MV-4-11 (cell line): ENCODE measurements around the gene SPATA31E1.
"Not testable (repeated sequence)": the region's sequence is repeated elsewhere in the genome, so short reads cannot be mapped to it uniquely, and the experiment has no call there.

Source experiments
- DNase-seq: peaks from one replicate; lab custom pipeline; 2025; lab: John Stamatoyannopoulos, UW

SPATA31E1 gene

DNA sequence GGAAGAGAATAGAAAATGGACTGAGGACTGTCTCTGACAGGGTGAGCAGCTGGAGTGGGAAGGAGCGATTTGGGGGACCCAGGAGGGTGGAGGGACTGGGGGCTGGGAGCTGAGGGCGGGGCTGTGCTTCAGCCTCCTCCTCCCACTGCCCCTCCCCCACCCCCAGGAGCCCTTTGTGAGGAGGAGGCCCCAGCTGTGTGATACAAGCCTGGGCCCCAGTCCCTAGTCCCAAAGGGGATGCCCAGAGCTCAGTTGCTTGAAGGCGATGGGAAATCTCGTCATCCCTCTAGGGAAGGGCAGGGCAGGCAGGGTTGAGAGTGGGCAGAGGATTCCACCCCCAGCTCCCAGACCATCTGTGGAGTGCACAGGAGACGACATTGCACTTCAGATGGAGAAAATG lies at the start of gene SPATA31E1:
Gene SPATA31E1, plus strand, starts transcription at position 251 of the 400 bp plus-strand sequence. Its CDS starts 15 bp downstream, at position 266.
- no peak for DNase-seq

DNA sequence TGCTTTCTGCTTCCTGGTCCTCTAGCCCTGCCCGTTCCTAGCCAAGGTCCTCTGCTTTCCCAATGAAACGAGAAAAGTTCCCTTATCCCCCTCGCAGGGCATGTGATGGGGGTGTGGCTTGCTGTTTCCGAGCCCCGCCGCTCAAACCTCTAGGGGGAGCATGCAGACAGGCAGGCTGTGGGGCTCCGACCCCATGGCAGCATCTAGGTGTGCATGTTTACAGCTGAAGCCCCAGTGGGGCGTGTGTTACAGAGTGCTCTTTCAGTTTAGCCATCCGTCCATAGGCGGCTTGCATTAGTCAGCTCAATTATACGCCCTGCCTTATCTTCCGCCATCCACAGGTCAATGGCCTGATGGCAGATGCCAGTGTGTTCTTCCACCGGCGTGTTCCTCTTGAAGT lies 48.3 kb upstream of the SPATA31E1 start:
- no peak for DNase-seq

DNA sequence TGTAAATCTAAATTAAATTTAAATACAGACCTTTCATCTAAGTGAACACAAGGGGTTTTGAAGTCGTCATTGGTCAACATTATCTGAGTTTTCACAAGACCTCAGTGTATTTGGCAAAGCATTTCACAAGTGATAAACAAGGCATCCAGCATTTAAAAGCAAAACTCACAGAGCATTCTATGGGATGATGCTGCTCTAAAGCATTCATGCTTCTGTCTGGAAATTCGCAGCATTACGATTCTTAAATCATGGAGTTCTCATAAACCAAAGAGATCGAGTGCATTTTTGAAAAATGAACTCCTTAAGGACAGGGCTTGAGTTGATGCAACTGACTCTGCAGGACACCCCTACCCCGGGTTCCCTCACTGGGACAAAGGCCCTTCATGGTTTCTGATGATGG lies 46.1 kb upstream of the SPATA31E1 start:
- no peak for DNase-seq

DNA sequence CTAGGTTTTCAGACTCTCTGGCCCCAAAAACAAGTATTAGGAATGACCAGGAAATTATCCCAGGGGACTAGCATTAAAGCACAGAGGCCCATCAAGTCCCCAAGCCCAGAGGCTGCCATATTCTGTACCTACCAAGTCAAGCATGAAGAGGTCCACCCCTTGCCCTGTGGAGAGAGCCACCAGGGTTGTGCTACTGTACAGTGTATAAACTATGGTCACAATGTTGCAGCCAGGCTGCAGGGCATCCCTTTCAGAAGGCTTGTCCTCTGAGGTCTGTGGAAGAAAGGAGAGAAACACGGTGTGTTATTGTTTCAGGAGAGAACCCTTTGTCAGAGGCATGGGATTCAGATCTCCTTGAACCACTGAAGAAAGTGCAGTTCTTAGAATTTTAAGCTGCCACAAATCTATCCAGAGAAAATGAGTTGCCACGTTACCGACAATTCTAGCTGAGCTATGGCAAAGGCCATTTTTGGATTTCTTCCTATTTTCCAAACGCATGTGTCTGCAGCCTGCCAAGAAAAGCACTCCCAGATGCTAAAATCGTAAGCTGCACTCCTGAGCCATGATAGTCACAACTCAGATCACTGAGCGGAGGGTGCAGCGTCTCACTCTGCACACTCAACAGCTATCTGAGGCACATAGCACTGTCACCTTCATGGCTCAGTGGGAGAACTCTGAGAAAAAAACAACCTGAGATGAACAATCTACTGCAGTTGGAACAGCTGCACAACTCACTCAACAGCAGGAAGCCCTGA lies 45.5 kb upstream of the SPATA31E1 start:
- no peak for DNase-seq

DNA sequence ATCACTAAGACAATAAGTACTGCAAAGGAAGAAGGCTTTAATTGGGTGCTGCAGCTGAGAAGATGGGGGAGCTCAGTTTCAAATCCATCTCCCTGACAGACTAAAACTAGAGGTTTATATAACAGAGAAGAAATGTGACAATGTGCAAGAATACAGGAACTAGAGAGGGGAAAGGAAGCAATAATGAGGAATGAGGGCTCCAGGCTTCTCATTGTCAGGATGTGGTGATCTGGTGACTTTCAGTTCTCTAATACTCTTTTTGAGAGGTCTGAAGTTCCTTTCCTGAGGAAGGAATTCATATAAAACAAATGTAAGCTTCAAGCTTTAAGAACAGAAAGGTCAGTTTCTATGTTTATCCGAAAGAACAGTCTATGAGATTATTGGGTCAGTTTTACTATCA lies 42.5 kb upstream of the SPATA31E1 start:
- peak; percentile 98 for DNase-seq

DNA sequence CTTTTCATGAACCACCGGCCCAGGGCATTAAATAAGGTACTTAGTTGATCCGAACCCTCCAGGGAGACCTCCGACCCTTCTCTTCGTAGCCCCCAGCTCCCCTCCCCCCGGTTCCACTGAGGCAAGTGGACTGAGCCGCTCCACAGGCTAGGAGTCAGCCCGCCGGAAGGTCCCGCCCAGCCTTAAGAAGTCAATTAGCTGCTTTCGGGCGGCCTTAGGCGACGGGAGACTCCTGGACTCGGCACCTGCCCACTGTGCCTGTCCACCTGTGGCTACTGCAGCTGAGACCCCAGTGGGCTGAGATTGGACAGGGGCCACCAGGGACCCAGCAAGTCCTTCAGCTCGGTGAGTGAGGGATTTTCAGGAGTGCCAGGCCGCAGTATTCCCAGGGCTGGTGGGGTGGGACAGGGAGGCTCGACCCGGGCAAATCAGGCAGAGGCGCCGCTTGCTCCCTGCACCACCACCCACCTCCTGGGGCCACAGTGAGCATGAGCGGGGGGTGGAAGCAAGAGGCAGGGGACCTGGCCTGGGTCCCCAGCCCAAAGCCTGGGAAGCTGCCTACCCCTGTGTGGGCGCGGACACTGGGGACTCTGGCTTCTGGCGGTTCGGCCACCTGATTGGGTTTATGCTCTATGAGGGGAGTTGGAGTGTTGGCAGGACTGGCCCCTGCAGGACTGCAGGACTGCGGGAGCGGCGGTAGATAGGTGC lies 39.6 kb upstream of the SPATA31E1 start:
- no peak for DNase-seq

DNA sequence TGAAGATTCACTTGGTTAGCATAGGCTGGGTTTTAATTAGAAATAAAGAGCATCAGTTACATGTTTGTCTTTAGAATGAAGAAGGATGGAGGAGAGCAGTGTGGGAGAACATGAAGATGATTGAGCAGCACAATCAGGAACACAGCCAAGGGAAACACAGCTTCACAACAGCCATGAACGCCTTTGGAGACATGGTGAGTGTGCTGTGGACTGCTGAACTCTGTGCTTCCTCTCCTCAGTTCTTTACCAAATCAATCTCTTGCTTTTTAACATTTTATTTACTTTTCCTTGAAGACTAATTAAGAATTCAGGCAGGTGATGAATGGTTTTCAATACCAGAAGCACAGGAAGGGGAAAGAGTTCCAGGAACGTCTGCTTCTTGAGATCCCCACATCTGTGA lies 38.2 kb upstream of the SPATA31E1 start:
- no peak for DNase-seq

DNA sequence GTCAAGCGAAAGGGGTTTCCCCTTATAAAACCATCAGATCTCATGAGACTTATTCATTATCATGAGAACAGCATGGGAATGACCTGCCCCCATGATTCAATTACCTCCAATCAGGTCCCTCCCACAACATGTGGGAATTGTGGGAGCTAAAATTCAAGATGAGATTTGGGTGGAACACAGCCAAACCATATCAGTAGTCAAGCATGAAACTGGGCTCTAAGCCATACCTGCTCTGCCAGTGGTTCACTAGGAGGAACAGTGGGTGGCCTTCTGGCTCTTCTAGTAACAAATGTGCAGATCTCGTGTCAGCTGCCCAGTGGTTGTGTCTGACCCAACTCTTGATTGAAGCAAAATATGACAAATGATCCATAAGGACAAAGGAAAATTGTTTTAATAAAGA lies 34.9 kb upstream of the SPATA31E1 start:
- DNase-seq: not testable (repeated sequence)

DNA sequence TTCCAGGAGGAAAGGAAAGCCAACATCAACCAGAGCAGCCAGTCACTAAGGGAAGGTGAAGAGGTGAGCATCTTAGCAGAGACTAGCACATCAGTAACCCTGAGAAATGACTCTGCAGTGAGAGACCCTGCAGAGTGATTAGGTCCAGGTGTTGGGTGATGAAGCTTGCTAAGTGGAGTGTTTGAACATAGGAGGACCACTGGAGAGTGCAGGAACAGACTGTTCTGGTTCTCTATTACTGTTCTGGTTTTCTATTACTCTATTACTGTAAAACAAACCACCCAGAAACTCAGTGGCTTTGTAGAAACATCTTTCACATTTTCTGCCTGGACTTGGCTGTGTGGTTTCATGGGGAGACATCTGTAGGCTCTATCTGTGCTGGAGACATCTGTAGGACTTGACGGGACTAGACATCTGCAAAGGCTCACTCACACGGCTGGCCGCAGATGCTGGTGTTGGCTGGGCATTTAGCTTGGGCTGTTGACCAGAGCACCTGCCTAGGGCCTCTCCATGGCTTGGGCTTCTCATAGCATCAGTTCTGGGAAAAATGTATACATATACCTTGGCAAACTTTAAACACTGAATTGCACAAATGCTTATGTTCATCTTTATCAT lies 33.4 kb upstream of the SPATA31E1 start:
- no peak for DNase-seq

DNA sequence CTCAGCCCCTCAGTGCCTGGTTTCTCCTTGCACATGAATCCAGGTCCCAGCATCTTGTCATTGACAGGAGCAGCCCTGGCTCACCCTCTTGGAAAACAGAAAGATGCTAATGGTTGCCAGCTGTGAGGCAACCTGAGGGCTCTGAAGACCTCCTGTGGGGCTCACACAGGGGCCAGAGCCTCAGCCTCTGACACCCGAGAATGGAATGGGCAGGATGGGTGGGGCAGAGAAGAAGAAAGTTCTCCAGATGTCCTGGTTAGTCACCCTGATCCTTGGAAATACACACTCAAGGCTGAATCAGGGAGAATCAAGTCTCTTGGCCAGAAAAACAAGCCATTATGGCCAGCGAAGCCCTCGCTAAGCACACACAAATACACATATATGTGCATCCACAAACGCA lies 32.3 kb upstream of the SPATA31E1 start:
- DNase-seq: no peak

DNA sequence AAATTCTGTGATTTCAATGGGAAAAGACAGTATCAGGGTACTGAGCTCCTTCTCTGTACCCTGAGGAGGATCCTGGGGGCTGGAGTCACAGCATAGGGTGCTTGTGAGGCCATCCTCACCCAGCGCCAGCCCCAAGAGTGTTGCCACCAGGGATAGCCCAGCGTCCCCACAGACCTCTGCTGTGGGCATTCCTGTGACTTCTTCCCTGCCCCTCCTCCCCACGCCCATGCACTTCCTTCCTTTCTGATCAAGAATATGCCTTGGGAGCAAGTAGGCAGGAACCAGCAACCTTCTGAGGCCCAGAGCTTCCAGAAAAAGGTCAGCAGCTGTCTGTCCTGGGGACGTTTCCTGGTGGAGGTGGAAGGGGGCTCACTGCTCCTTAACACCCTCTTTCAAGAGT lies 31.5 kb upstream of the SPATA31E1 start:
- DNase-seq: not testable (repeated sequence)

DNA sequence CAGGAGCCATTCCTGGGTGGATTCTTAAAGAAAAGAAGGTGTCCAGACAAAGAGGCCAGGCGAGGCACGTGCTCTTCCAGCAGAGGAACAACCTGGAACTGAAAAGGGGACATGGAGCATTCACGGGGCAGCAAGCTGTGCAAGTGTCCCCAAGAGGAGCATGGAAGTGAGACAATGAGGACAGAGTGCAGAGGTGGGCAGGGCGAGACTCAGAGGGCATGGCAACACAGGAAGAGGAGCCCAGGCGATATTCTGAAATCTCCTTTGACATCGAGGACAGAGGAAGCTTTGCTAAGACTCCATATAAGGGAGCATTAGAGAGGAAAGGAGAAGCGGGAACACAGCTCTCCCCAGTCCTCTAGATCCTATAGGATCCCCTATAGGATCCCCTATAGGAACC lies 29.4 kb upstream of the SPATA31E1 start:
- DNase-seq: no peak

DNA sequence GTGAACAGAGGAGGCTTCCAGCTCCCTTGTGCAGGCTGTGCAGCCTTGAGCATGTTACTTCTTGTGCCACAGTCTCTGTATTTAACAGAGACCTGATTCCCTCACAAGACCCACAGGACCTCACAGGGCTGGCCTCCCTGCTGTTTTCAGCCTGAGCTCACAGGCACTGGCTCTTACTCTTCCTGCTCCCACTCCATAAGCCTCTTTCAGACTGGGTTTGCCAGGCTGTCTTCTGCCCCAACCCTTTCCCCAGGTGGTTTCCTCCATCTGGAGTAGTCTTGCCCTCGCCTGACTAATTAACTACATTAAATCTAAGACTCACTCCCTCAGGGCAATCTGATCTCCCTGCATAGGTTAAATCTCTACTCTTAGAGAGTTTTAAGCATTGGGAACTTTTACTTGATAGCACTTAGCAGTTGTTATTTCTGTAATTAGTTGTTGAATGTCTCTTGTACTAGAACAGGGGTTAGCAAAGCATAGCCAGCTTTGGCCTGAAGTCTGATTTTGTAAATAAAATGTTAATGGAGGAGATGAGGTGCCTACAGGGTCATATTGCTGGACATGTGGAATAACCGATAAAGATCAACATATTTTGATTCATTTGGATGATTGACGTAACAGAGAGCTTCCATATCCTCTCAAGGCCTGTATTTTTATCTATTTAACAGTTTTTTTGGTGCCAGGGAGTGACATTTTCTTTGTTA lies 28.6 kb upstream of the SPATA31E1 start:
- DNase-seq: no peak

DNA sequence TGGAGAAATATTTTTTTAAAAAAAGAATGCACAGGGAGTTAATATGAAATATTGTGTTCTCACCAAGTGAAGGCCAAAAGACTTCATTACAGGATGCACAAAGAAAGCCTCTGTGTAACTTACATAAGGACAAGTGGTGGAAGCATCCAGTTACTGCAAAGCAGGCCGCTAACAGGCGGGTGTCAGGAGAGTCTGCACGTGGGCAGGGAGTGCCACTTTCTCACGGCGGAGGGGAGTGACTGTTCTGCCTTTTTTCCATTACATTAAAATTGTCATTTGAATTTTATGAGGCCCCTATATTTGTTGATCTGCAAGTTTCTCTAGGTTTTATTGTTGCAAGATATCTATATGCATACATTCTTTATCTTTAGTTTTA lies 28.1 kb upstream of the SPATA31E1 start:
- DNase-seq: no peak

DNA sequence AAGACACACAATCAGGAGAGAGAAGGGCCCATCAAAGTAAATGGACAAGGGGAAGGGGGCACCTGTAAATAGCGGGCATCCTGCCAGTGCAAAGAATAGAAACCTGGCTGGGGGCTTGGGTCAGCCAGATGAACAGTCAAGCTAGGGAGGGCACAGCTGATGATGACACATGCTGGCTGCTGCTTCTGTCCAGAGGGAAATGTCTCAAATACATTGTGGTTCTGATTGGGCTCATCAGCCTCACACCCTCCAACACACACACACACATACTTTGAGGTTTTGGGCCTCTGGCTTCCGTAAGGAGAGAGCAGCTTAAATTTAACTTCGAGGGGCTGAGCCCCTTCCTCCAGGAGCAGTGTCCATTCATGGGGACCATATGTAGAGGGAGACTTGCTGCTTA lies 27.6 kb upstream of the SPATA31E1 start:
- no peak for DNase-seq

DNA sequence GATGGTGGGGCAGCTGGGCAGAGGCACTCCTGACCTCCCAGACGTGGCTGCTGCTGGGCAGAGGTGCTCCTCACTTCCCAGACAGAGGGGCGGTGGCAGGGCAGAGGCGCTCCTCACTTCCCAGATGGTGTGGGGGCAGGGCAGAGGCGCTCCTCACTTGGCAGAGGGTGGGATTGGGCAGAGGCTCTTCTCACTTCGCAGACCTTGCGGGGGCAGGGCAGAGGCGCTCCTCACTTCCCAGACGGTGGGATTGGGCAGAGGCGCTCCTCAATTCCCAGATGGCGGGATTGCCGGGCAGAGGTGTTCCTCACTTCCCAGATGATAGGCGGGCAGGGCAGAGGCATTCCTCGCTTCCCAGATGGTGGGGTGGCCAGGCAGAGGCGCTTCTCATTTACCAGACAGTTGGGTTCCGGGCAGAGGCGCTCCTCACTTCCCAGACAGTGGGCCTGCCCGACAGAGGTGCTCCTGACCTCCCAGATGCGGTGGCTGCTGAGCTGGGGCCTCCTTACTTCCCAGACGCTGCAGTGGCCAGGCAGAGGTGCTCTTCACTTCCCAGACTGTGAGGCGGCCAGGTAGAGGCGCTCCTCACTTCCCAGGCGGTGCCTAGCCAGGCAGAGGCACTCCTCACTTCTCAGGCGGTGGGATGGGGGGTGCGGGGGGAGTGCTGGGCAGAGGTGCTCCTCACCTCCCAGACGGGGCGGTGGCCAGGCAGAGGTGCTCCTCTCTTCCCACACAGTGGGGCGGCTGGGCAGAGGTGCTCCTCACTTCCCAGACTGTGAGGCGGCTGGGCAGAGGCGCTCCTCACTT lies 25.3 kb upstream of the SPATA31E1 start:
- DNase-seq: no peak

DNA sequence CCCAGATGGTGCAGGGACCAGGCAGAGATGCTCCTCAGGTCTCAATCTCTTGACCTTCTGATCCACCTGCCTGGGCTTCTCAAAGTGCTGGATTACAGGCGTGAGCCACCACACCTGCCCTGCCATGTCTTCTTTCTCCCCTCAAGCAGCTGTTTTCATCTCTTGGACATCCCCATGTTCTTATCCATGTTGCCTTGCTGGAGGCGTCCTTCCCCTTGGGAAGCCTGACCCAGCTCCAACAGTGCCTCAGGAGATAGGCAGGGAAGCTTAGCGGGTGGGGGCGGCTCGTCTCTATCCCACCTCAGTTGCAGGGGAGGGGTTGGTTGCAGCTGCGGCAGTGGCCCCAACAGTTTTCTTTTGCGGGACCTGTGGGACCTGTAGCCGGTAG lies 24.7 kb upstream of the SPATA31E1 start:
- DNase-seq: no peak

DNA sequence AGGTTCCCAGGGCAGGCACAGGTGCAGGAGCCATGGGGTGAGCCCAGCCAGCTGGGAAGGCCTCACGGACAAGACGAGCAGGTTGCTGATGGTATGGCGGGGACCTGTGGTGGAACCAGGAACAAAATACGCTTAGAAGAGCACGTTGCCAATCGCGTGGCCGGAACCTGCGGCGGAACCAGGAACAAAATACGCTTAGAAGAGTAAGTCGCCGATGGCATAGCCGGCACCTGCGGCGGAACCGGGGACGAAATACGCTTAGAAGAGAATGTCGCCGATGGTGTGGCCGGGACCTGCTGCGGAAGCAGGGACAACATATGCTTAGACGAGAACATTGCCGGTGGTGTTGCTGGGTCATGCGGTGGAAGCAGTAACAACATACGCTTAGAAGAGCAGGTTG lies 23.5 kb upstream of the SPATA31E1 start:
- no peak for DNase-seq

DNA sequence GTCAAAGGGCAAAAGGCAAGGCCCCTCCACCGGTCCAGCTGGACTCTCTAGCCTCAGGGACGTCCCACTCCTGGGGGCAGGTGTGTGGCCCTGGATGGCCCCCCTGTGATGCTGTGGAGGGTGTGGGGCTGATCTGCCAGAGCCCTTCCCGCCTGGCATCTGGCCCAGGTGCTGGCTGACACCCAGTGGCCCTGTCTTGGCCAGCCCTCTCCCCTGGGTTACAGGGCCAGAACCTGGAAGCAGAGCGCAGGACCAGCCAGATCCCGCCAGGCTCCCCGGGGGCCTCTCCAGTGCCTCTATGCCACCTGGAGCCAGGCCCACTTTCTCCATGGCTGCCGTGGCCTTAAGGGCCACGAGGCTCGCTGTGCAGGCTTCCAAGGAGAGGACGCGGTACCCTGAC lies 22.9 kb upstream of the SPATA31E1 start:
- no peak for DNase-seq

DNA sequence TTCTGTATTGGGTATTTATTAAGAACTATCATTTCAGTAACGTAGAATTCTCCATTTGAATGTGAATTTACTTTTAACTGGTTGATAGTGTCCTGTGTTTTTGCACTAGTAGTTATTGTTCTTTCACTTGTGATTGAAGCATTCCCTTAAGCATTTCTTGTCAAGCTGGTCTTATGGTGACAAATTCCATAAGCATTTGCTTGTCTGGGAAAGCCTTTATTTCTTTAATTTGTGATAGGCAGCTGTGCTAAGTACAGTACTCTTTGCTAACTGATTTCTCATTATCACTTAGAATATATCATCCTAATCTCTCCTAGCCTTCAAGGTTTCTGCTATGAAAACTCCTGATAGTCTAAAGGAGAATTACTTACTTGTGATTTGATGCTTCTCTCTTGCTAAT lies 21.3 kb upstream of the SPATA31E1 start:
- DNase-seq: no peak

DNA sequence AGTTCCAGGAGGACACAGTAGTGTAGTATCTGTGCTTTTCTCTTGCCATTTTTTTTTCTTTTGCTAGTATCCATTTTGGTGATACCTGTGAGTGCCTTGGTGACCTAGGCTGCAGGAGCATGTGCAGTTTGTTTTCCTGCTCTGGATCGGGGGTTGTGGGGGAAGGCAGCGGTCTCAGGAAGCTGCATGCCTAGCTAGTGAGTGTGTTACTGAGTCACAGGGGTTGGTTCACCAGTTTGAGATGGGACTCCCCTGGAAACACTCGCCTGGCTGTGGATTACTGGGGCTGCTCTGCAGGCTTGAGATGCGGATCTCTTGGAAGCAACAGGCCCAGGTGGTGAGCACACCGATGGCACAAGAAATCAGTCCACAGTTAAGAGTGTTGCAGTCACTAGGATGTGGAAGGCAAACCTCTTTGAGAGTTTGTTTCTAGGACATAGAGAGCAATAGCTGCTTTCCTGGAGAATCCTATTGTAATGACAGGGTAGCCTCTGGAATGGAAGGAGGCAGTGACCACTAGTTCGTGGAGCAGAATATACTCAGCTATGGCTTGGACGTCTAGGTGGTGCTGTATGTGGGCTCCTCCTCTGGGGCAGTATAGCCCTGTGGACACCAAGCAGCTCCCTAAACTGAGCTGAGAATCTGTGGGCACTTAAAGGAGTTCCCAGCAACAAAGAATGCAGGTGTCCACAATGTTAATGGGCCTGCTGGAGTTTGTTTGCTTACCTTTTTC lies 20.0 kb upstream of the SPATA31E1 start:
- no peak for DNase-seq
